Gastroesophageal sphincter (tissue), 3 donors: ENCODE measurements around the gene SCARB1.

ENCODE experiments used
- EP300 ChIP-seq: sonication (generic); formaldehyde crosslinking; IDR thresholded peaks from one replicate; pipeline ENCODE4 v1.6.1; 2017; ENCODE audit warnings: antibody characterized with exemption, mild to moderate bottlenecking
- POLR2A ChIP-seq, 2 donors: fragments of 450-650 bp; IDR thresholded peaks; one replicate each; pipeline ENCODE4 v1.6.1; 2017; ENCODE audit warnings: antibody characterized with exemption in 2 of 2, mild to moderate bottlenecking in 2 of 2, moderate library complexity in 1 of 2
- POLR2AphosphoS5 ChIP-seq: sonication (generic); formaldehyde crosslinking; IDR thresholded peaks from one replicate; pipeline ENCODE4 v1.6.1; 2017; ENCODE audit warnings: antibody characterized with exemption
- TF ChIP-seq, protein P1 (sequence below), 4 experiments: fragments of 200-600 bp in 2 of 4; fragments of 450-650 bp in 2 of 4; sonication (generic) in 1 of 4; IDR thresholded peaks; one replicate each; pipeline ENCODE4 v1.5.1; 2017 to 2019; ENCODE audit warnings: antibody characterized with exemption in 4 of 4, mild to moderate bottlenecking in 2 of 4, moderate library complexity in 2 of 4

DNA sequence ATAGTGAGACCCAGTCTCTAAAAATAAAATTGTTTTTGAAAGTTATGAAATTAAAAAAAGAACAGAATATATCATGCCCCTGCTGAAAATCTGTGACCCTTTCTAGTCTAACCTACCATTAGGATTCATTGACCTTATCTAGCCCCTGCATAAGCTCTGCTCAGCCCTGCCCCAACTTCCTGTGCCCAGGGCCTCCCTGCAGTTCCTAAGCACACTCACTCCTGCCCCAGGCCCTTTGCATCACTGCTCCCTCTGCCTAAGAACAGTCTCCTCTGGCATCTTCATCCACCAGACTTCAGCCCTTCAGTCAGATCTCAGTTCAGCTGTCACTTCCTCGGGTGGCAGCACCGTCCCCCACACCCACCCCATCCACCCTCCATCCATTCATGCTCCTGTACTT lies 55.4 kb downstream of the SCARB1 start:
- TF ChIP-seq EP300 (no peak), POLR2AphosphoS5 (no peak), POLR2A (IDR thresholded peaks at IDR 0.05) (no peak)
- TF ChIP-seq, protein P1, sequence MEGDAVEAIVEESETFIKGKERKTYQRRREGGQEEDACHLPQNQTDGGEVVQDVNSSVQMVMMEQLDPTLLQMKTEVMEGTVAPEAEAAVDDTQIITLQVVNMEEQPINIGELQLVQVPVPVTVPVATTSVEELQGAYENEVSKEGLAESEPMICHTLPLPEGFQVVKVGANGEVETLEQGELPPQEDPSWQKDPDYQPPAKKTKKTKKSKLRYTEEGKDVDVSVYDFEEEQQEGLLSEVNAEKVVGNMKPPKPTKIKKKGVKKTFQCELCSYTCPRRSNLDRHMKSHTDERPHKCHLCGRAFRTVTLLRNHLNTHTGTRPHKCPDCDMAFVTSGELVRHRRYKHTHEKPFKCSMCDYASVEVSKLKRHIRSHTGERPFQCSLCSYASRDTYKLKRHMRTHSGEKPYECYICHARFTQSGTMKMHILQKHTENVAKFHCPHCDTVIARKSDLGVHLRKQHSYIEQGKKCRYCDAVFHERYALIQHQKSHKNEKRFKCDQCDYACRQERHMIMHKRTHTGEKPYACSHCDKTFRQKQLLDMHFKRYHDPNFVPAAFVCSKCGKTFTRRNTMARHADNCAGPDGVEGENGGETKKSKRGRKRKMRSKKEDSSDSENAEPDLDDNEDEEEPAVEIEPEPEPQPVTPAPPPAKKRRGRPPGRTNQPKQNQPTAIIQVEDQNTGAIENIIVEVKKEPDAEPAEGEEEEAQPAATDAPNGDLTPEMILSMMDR (IDR thresholded peaks at IDR 0.05) = no peak
